Measurements from ENCODE around the gene DNAJB4. TPM values are rescaled to one million over a fixed set of nuclear protein-coding genes. Genes with fewer than 3 reads are reported as not detected.

Gene DNAJB4
- total and polyA plus RNA-seq, 2 of the 13 experiments (the other 11 are each of a cell fraction or from before 2014, with no cell fraction given) = 4.4 to 18.6 TPM

DNA sequence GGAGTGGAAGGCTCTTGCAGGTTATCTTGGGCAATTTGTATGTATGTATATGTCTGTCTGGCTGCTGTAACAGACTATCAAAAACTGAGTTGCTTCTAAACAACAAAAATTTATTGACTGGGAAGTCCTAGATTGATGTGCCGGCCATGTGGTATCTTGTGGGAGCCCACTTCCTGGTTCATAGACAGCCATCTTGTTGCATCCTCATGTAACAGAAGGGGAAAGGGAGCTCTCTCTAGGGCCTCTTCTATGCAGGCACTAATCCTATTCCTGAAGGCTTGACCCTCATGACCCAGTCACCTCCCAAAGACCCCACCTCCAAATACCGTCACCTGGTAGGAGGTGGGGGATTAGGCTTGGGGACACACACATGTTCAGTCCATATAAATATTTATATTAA is 50.2 kb downstream of the DNAJB4 start (continued):
- no peak for TF ChIP-seq MED1 (CRISPR knock-in tag; IDR thresholded peaks at IDR 0.05)
- TF ChIP-seq ZEB1 (IDR thresholded peaks at IDR 0.05; ENCODE audit: insufficient replicate concordance, low read depth) = no peak
- no peak for TF ChIP-seq ZNF766 (CRISPR knock-in tag; IDR thresholded peaks at IDR 0.05; ENCODE audit: borderline replicate concordance)
- TF ChIP-seq, protein P1, sequence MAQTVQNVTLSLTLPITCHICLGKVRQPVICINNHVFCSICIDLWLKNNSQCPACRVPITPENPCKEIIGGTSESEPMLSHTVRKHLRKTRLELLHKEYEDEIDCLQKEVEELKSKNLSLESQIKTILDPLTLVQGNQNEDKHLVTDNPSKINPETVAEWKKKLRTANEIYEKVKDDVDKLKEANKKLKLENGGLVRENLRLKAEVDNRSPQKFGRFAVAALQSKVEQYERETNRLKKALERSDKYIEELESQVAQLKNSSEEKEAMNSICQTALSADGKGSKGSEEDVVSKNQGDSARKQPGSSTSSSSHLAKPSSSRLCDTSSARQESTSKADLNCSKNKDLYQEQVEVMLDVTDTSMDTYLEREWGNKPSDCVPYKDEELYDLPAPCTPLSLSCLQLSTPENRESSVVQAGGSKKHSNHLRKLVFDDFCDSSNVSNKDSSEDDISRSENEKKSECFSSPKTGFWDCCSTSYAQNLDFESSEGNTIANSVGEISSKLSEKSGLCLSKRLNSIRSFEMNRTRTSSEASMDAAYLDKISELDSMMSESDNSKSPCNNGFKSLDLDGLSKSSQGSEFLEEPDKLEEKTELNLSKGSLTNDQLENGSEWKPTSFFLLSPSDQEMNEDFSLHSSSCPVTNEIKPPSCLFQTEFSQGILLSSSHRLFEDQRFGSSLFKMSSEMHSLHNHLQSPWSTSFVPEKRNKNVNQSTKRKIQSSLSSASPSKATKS (CRISPR knock-in tag; IDR thresholded peaks at IDR 0.05) = no peak
- TF ChIP-seq, protein P2, sequence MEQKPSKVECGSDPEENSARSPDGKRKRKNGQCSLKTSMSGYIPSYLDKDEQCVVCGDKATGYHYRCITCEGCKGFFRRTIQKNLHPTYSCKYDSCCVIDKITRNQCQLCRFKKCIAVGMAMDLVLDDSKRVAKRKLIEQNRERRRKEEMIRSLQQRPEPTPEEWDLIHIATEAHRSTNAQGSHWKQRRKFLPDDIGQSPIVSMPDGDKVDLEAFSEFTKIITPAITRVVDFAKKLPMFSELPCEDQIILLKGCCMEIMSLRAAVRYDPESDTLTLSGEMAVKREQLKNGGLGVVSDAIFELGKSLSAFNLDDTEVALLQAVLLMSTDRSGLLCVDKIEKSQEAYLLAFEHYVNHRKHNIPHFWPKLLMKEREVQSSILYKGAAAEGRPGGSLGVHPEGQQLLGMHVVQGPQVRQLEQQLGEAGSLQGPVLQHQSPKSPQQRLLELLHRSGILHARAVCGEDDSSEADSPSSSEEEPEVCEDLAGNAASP (CRISPR knock-in tag; IDR thresholded peaks at IDR 0.05; ENCODE audit: borderline replicate concordance) = no peak
- TF ChIP-seq SALL2 (CRISPR knock-in tag; IDR thresholded peaks at IDR 0.05) = no peak
- no peak for TF ChIP-seq KDM3A (CRISPR knock-in tag; IDR thresholded peaks at IDR 0.05; ENCODE audit: low read depth)
- TF ChIP-seq ATF7 (IDR thresholded peaks at IDR 0.05) = no peak
- no peak for TF ChIP-seq ATF7 (CRISPR knock-in tag; IDR thresholded peaks at IDR 0.05)

DNA sequence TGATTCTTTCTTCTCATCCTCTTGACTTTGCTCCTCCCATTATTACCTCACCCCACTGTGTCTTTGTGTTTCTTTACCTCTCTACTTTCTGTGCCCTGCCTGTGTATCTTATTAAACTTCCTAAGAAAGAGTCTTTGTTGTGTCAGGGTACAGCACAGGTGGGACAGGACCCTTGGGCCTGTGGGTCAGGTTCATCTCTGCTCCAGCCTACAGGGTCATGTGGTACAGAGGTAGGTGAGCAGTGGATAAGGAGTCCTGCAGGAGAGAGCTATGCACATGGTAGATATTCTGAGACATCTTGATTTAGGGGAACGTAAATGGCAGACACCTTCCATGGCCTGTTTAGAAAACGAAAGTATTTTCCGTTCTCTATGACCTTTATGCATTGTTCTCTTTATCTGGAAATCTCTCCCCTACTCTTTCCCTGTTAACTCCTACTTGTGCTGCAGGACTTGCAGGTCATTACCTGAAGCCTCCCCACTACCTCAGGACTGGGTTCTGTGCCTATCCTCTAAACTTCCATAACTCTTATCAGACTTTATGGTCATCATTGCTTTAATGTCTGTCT is 50.9 kb downstream of the DNAJB4 start:
- H3K27ac ChIP-seq (ENCODE audit: extremely low read length, insufficient read depth, low read length) = no peak overlapping the region
- FAIRE-seq (no peak), ATAC-seq (no peak), DNase-seq (ENCODE audit: low spot score) (no peak)
- intact Hi-C loops (cut with micrococcal nuclease; ENCODE audit: unreplicated experiment) (no loop called here), in situ Hi-C loops (cut with HindIII; ENCODE audit: extremely low pct_ligation_motif_present, low pct_unique_long_range_greater_than_20kb) (no loop called here)
- H3K79me2 ChIP-seq (ENCODE audit: insufficient read depth, low read length) = peaks cover 57% of the 10 kb centered on the region
- no peak overlapping the region for H3K4me2 ChIP-seq (ENCODE audit: low read depth, low read length)
- TF ChIP-seq NCOA5 (CRISPR knock-in tag; IDR thresholded peaks at IDR 0.05) = no peak
- TF ChIP-seq, protein P3, sequence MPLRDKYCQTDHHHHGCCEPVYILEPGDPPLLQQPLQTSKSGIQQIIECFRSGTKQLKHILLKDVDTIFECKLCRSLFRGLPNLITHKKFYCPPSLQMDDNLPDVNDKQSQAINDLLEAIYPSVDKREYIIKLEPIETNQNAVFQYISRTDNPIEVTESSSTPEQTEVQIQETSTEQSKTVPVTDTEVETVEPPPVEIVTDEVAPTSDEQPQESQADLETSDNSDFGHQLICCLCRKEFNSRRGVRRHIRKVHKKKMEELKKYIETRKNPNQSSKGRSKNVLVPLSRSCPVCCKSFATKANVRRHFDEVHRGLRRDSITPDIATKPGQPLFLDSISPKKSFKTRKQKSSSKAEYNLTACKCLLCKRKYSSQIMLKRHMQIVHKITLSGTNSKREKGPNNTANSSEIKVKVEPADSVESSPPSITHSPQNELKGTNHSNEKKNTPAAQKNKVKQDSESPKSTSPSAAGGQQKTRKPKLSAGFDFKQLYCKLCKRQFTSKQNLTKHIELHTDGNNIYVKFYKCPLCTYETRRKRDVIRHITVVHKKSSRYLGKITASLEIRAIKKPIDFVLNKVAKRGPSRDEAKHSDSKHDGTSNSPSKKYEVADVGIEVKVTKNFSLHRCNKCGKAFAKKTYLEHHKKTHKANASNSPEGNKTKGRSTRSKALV (CRISPR knock-in tag; IDR thresholded peaks at IDR 0.05) = no peak
- no peak overlapping the region for H2AFZ ChIP-seq (ENCODE audit: low read length)
- H3K27me3 ChIP-seq (ENCODE audit: control insufficient read depth in 1 of 2, insufficient read depth in 2 of 2, low read length in 2 of 2) = no peaks in the 10 kb centered on the region
- no peaks in the 10 kb centered on the region for H3K4me1 ChIP-seq (ENCODE audit: insufficient read depth, low read length)
- H4K20me1 ChIP-seq (ENCODE audit: insufficient read depth, low read length) = 0 out of 2 replicates have a peak, but pooled peaks cover 5% of the 10 kb centered on the region
- no peaks in the 10 kb centered on the region for H3K9me3 ChIP-seq (ENCODE audit: low read length)
- no TSS peak for BruUV-seq (replicated peaks)
- peaks cover 0 to 4% of the 10 kb centered on the region in 2 experiments; a peak in 1 of 5 replicates for H3K36me3 ChIP-seq (replicated peaks in 1 of 2; ENCODE audit: control insufficient read depth in 1 of 2, insufficient read depth in 2 of 2, low read length in 2 of 2)
- H3K9ac ChIP-seq (ENCODE audit: insufficient read depth, low read depth, low read length) = no peak overlapping the region
- WGBS (ENCODE audit: low lambda C conversion rate) = 89% methylated on average over 3 of the region's 3 CpGs
- ChIA-PET CTCF (ENCODE audit: low intra/inter-chr PET ratio, low total read pairs) (no interaction called here), POLR2A (interaction anchor here (0.7 to 1.1 kb wide), 2 partner anchors 9 to 77 kb away, joined by 3 read pairs; partner anchors contain the start of gene FUBP1)
- no peak overlapping the region for H3K4me3 ChIP-seq (replicated peaks in 1 of 3; ENCODE audit: insufficient read depth in 1 of 3, low read depth in 2 of 3, low read length in 3 of 3)
